HL-60 (cell line): Measurements from ENCODE around the gene ARFGEF3.

Experiments
- CTCF ChIP-seq: IDR thresholded peaks from one replicate; pipeline ENCODE4 v1.5.1; 2011; ENCODE audit warnings: low read length, control low read depth, inconsistent platforms; ENCODE audit not compliant: insufficient read depth
- GABPA ChIP-seq: IDR thresholded peaks from 2 replicates; pipeline ENCODE4 v1.6.1; 2012; ENCODE audit warnings: low read depth
- REST ChIP-seq: IDR thresholded peaks from 2 replicates; pipeline ENCODE4 v1.6.1; 2012; ENCODE audit warnings: low read depth; ENCODE audit not compliant: insufficient replicate concordance

GRCh38 chr6:138257638-138258040, 95.9 kb downstream of the ARFGEF3 start:
- TF ChIP-seq CTCF (no peak), REST (no peak), GABPA (no peak)
